ENCODE data around the gene UGCG. TPM values are rescaled to one million over a fixed set of nuclear protein-coding genes. Genes with fewer than 3 reads are reported as not detected.

UGCG gene
- total and polyA plus RNA-seq, 2 of the 8 experiments (the other 6 are each of a cell fraction or from before 2014, with no cell fraction given): 14.9 to 34.0 TPM

GRCh38 chr9:111895996-111896941 lies at the start of gene UGCG (continued):
- TF ChIP-seq CHD7 (IDR thresholded peaks at IDR 0.05; ENCODE audit: insufficient replicate concordance, low read length): no peak
- no peak for TF ChIP-seq FOSL1 (IDR thresholded peaks at IDR 0.05; ENCODE audit: insufficient read depth, low read depth, low read length)
- peak; percentile 47 for TF ChIP-seq MAX (IDR thresholded peaks at IDR 0.05)
- no peak for TF ChIP-seq SP4 (IDR thresholded peaks at IDR 0.05; ENCODE audit: low read length)
- peak; percentile 54; the same call in 1 of the 2 replicates for TF ChIP-seq E2F6 (IDR thresholded peaks at IDR 0.05)
- no peak for TF ChIP-seq POU5F1 (IDR thresholded peaks at IDR 0.05; ENCODE audit: low read depth, low read length)
- TF ChIP-seq NANOG (IDR thresholded peaks at IDR 0.05; ENCODE audit: insufficient read depth, low read depth, low read length, poor library complexity, severe bottlenecking): no peak
- TF ChIP-seq EGR1 (IDR thresholded peaks at IDR 0.05; ENCODE audit: borderline replicate concordance, low read depth, low read length): peak; percentile 85

Data from H1 (cell line).